Measurements from ENCODE around the gene FARP1.

The FARP1 gene

DNA sequence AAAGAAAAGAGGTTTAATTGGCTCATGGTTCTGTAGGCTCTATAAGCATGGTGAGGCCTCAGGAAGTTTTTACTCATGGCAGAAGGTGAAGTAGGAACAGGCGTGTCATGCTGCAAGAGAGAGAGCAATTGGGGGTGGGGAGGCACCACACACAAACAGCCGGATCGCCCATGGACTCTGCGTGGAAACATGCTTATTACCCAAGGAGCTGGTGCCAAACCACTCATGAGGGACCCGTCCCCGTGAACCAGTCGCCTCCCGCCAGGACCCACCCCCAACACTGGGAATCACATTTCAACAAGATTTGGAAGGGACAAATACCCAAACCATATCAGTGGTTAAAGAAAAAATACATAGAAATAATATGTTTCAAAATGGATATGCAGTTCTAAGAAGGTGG is 208.7 kb downstream of the FARP1 start:
- no peak overlapping the region for H3K4me3 ChIP-seq (ENCODE audit: low read depth, low read length)
- DNase-seq (ENCODE audit: low read depth), result no peak
- no peak for TF ChIP-seq CTCF (IDR thresholded peaks at IDR 0.05; ENCODE audit: control insufficient read depth, extremely low read depth, insufficient read depth)

DNA sequence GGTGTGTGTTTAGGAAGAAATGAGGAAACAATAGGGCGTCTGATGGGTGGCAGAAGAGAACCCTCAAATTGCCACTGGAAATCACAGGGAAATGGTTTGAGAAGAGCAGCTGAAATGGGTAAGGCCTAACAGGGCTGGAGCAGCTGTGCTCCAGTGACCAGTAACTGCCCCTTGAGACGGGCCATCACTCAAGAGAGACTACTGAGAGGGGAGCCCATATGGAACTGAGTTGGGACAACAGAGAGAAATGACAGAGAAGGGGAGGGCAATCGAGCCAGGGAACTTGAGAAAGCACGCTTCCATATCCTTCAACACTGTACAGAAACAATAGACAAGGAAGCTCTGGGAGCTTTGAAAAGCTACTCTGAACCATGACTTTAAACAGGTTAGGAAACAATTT is 209.3 kb downstream of the FARP1 start:
- H3K4me3 ChIP-seq (ENCODE audit: low read depth, low read length), result no peak overlapping the region
- TF ChIP-seq CTCF (IDR thresholded peaks at IDR 0.05; ENCODE audit: control insufficient read depth, extremely low read depth, insufficient read depth), result no peak
- no peak for DNase-seq (ENCODE audit: low read depth)

DNA sequence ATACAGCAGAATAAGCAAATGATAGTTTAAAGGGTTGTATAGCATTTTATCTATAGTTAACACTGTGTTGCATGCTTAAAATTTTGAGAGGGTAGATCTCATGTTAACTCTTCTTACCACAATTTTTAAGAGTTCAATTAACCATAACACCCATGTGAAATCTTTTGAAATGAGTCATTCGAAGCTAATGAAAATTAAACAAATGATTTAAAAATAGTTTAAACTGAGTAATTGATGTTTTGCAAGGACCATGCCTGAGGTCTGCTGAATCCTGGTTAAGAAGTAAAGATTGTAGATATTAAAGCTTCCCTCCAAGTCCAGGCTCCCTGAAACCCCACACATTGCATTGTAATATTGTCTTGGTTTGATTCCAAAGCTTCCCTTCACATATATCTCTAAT is 210.9 kb downstream of the FARP1 start:
- H3K4me3 ChIP-seq (ENCODE audit: low read depth, low read length), result no peak overlapping the region
- DNase-seq (ENCODE audit: low read depth), result no peak
- TF ChIP-seq CTCF (IDR thresholded peaks at IDR 0.05; ENCODE audit: control insufficient read depth, extremely low read depth, insufficient read depth), result no peak

GRCh38 chr13:98358937-98359336 is 216.0 kb downstream of the FARP1 start:
- DNase-seq (ENCODE audit: low read depth), result no peak
- no peak for TF ChIP-seq CTCF (IDR thresholded peaks at IDR 0.05; ENCODE audit: control insufficient read depth, extremely low read depth, insufficient read depth)
- H3K4me3 ChIP-seq (ENCODE audit: low read depth, low read length), result no peak overlapping the region

GRCh38 chr13:98360545-98360944 is 217.7 kb downstream of the FARP1 start:
- no peak for DNase-seq (ENCODE audit: low read depth)
- TF ChIP-seq CTCF (IDR thresholded peaks at IDR 0.05; ENCODE audit: control insufficient read depth, extremely low read depth, insufficient read depth), result no peak
- H3K4me3 ChIP-seq (ENCODE audit: low read depth, low read length), result no peak overlapping the region

DNA sequence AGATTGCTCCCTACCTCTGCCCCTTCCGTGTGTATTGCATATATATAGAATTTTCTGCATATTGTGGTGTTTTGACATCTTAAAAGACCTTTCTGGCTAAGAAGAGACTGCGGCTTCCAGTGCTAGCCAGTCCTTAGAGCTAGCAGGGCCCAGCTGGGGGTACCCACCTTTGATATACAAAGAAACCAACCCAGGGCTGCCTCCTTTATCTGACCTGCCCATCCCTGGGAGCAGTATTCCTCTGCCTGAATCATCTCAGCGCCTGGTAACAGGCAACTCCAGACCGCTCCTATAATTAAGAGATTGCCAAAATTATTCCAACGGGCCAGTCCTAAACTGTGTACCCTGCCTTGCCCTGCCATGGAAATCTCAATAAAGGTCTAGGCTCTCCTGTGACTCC is 220.4 kb downstream of the FARP1 start:
- no peak for TF ChIP-seq CTCF (IDR thresholded peaks at IDR 0.05; ENCODE audit: control insufficient read depth, extremely low read depth, insufficient read depth)
- H3K4me3 ChIP-seq (ENCODE audit: low read depth, low read length), result no peak overlapping the region
- DNase-seq (ENCODE audit: low read depth), result no peak

- H3K4me3 ChIP-seq (ENCODE audit: low read depth, low read length), result no peak overlapping the region
- no peak for DNase-seq (ENCODE audit: low read depth)
- TF ChIP-seq CTCF (IDR thresholded peaks at IDR 0.05; ENCODE audit: control insufficient read depth, extremely low read depth, insufficient read depth), result no peak
Observed at GRCh38 chr13:98364179-98364578, 221.3 kb downstream of the FARP1 start.

All from LNCaP clone FGC (cell line).